ENCODE measurements around the gene EXD3.
"Not testable (repeated sequence)": the region's sequence is repeated elsewhere in the genome, so short reads cannot be mapped to it uniquely, and the experiment has no call there.

Gene EXD3

DNA sequence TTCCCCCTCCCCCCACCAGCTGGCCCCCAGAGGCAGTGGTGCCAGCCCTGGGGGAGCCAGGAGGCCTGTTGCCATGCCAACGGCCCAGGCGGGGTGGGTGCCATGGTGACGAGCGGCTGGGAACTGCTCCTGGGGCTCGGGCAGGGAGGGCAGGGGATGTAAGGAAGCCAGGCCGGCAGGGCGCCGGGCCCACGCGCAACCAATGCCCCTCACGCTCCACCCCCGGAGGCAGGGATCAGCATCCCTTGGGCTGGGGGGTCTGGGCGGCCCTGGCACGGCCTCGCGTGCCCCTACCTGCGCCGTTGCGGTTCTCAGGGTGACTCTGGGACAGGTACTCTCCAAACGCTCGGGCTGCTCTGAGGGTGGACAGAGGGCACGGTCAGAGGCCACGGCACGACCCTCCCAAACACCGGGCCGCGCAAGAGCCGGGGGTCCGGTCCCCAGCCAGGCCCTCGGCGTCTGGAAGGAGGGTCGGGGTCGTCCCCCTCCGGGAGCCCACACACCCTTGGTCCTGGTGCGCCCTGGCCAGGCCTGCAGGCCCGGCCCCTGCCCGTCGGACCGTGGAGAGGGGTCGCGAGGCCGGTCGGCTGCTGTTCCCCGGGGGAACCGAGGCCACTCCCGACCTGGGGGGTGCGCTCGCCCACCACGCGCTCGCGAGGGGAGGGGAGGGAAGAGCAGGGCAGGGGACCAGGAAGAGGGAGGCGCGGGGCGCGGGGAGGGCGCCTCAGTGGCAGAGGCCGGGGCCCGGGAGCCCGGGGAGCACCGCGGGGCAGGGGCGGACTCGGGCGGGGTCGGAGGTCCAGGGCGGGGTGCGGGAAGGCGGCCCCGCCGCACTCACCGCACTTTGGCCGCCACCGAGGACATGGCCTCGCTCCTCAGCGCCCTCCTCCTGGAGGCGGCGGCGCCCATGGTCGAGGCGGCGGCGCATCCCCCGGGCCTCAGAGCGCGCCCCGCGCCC lies 35.5 kb upstream of the EXD3 start:
- DNase-seq, result no peak

- no peak for DNase-seq
These were observed 34.6 kb upstream of the EXD3 start for GRCh38 chr9:137457406-137458193.

- DNase-seq, result no peak
These were observed 34.0 kb upstream of the EXD3 start for GRCh38 chr9:137456864-137457405.

DNA sequence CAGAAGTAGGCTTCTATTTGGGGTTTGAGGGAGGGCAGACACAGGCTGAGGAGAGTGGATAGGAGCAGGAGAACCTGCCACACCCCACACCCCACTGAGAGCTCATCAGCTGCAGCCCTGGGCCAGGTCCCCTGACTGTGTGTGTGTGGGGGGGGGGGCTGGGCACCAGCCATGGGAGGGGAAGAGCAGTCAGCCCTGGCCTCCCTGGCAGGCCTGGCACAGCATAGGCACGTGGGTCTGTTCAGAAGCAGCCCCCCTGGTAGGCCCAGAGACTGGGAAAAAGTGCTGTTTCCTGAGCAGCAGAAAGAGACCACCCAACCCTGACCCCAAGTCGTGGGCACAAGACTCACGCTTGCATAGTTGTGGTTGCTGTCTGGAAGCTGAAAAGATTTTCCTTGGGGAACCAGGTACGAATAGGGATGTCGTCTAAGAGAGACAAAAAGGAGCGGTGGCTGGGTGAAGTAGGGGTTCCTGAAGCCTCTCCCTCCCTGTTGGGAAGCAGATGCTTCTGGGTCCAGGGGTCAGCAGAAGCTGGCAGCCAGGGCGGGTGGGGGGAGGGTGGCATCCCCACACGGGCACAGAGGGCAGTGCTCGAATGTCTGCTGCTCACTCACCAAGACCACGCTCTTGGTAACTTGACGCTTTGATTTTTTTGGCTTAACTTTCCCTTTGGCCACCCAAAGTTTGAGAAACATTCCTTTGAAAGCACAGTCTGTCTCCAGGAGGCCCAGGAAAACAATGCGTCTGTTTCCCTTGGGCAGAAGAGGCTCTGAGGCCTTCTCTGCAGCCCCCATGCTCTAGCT lies 33.3 kb upstream of the EXD3 start:
- no peak for DNase-seq

DNA sequence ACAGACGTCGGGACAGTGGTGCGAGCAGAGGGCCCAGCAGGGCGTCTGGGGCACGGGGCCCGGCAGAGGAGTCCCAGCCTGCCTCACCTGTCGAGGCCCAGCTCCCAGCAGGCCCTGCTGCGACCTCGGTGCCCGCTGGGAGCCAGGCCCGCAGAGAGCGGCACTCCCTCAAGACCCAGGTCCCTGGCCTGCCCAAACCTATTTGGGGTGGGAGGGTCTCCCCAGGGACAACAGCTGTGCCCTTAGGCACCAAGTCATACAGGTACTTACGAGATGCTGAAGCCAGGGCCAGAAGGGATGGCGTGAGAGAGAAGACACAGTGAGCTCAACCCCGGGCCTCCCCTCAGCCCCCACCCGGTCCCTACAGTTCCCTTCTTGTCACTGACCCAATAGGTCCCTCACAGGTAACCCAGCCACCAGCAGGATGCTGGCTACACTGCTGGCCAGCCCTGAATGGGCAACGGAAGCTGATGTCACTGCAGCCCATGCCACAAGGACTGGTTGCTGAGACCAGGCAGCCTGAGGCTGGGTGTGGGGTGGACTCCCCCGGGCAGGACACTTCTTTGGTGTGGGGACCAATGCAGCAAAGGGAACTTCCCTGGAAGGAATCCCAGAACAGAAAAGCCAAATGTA lies 32.5 kb upstream of the EXD3 start:
- no peak for DNase-seq

- DNase-seq, result no peak
These were observed 31.8 kb upstream of the EXD3 start for GRCh38 chr9:137454597-137455358.

DNA sequence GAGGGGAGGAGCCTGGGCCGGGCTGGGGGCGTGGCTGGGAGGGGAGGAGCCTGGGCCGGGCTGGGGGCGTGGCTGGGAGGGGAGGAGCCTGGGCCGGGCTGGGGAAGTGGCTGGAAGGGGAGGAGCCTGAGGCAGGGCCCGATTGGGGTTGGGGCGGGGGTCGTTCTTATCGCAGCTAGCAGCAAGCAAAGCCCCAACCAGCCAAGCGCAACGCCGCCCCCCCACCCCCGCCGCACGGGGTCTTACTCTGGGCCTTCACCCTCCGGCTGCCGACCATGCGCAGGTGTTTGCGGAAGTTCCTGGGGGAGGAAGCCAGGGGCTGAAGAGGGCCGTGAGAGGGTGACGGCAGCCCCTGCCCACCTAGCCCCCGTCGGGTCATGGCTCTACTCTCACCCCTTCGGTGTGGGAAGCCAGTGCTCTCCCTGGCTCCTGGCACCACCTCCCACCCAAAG lies 31.2 kb upstream of the EXD3 start:
- DNase-seq, result no peak

DNA sequence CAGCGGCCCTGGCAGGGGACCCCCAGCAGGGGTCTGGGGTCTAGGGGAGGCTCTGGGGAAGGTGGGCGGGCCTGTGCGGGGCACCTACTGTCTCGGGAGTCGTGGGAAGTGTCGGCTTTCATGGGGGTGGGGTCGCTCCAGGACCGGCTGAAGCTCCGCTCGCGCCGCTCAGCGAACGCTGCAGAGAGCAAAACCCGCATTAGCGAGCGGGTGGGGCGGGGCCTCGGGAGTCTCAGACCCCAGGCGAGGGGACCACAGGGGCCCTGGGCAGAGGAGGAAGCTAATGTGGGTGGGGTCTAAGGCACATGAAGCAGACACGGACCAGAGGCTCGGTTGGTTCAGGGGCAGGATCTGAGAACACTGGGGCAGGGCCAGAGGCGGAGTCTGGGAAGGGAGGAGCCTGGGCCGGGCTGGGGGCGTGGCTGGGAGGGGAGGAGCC lies 30.7 kb upstream of the EXD3 start:
- DNase-seq, result no peak

- no peak for DNase-seq
These were observed 30.0 kb upstream of the EXD3 start for GRCh38 chr9:137452761-137453642.

DNA sequence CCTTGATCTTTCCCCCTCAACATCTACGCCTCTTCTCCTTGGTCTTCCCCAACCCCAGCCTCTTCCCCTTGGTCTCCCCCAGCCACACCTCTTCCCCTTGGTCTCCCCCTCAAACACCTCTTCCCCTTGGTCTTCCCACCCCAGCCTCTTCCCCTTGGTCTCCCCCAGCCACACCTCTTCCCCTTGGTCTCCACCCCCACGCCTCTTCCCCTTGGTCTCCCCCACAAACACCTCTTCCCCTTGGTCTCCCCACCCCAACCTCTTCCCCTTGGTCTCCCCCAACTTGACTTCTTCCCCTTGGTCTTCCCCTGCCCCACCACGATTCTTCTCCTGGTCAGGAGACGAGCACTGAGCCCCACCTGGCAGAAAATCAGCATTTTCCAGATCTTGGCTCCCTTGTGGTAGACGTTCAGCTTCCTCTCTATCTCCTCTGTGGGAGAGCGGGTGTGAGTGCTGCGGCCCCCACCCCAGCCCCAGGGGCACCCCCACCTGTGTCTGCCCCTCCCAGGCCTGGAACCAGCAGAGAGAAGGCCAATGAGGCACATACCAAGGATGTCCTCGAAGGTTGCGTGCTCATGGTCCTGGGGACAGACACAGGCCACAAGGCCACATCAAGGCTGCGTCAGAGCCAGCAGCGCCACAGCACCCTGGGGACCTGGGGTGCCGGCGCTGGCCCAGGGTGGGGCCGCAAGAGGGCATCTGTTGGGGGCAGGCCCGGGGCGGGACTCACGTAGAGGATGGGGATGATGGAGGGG lies 29.2 kb upstream of the EXD3 start:
- no peak for DNase-seq

DNA sequence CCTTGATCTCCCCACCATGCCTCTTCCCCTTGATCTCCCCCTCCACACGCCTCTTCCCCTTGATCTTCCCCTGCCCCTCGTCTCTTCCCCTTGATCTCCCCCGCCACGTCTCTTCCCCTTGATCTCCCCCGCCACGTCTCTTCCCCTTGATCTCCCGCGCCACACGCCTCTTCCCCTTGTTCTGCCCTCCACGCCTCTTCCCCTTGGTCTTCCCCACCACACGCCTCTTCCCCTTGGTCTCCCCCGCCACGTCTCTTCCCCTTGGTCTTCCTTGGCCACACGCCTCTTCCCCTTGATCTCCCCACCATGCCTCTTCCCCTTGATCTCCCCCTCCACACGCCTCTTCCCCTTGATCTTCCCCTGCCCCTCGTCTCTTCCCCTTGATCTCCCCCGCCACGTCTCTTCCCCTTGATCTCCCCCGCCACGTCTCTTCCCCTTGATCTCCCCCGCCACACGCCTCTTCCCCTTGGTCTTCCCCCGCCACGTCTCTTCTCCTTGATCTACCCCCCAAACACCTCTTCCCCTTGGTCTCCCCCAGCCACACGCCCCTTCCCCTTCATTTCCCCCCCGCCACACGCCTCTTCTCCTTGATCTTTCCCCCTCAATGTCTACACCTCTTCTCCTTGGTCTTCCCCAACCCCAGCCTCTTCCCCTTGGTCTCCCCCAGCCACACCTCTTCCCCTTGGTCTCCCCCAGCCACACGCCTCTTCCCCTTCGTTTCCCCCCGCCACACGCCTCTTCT lies 28.5 kb upstream of the EXD3 start:
- not testable (repeated sequence) for DNase-seq

DNA sequence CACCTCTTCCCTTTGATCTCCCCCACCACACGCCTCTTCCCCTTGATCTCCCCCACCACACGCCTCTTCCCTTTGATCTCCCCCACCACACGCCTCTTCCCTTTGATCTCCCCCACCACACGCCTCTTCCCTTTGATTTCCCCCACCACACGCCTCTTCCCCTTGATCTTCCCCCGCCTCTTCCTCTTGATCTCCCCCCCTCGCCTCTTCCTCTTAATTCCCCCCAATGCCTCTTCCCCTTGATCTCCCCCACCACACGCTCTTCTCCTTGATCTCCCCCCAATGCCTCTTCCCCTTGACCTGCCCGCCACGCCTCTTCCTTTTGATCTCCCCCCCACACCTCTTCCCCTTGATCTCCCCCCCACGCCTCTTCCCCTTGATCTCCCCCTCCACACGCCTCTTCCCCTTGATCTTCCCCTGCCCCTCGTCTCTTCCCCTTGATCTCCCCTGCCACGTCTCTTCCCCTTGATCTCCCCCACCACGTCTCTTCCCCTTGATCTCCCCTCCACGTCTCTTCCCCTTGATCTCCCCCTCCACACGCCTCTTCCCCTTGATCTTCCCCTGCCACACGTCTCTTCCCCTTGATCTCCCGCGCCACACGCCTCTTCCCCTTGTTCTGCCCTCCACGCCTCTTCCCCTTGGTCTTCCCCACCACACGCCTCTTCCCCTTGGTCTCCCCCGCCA lies 27.7 kb upstream of the EXD3 start:
- not testable (repeated sequence) for DNase-seq

DNA sequence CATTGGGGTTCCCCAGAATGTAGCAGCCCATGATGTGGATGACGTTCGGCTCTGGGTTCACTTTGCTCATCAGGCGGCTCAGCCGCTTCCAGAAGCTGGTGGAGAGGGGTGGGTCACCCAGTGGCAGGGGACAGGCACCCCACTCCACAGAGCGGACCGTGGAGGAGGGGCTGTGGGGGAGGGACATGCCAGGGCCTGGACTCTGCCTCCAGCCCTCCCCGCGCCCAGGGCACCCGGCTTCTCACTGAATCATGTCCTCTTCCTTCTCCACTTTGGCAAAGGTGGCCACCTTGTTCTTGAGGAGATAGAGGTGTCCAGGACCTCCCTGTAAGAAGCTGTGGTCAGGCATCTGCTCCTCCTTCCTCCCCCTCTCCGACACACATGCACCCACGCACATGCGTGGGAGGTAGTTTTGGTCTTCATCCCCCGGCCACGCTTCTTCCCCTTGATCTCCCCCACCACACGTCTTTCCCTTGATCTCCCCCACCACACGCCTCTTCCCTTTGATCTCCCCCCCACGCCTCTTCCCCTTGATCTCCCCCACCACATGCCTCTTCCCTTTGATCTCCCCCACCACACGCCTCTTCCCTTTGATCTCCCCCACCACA lies 27.1 kb upstream of the EXD3 start:
- no peak for DNase-seq

- DNase-seq, result no peak
These were observed 26.3 kb upstream of the EXD3 start for GRCh38 chr9:137449081-137449844.

DNA sequence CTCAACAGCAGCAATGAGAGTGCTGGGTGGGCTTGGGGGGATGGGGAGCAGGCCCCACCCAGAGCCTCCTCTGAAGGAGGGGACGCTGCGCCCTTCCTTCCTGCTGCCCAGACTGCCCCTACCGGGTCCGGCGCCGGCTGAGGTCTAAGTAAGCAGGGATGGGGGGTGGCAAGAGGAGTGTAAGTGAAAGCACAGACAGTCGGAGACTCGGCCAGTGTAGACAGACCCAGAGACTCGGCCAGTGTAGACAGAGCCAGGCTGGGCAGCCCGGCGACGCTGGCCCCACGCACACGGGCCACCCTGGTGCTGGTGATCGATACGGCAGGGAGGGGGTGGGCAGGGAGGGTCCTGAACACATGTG lies 25.6 kb upstream of the EXD3 start:
- DNase-seq, result no peak

- no peak for DNase-seq
These were observed 25.0 kb upstream of the EXD3 start for GRCh38 chr9:137447722-137448601.
